DMS53 treated with DMSO at 0.1 percent for 48 hours (cell line): ENCODE data around the gene NRGN.

Source experiments
- DNase-seq: peaks from one replicate; lab custom pipeline; 2025; ENCODE audit not compliant: unreplicated experiment; lab: John Stamatoyannopoulos, UW

Gene NRGN

DNA sequence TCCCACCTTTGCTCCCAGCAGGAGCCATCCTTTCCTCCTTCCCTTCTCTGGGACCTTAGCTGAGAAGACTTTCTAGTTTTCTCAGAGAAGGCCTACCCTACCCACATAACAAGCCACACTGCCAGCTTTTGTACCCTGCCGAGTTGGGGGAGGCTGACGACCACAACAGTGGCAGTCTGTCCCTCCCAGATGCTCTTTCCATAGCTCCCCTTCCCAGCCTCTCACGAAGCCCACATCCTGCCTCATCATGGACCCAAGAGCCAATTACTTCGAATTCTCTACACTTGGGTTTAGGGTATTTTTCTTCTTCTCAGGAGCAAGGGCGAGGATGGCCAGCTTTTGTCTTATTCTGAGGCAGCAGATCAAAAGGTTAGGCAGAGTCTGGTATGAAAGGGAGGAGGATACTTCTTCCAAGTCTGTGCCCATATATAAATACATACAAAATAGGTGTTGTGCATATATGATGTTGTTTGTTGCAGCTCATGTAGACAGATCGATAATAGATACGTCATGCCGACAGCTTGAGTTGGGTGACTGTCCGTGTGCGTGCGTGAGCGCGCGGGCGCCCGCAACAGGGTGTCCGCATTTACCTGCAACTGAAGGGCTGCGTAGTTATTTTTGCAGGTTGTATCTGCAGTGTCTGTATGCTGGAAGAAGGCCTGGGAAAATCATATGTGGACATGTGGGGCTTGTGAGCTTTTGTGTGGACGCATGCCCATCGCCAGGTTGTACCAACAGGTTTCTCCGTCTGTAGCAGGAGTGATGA is 846 bp upstream of the NRGN start:
- no peak for DNase-seq

DNA sequence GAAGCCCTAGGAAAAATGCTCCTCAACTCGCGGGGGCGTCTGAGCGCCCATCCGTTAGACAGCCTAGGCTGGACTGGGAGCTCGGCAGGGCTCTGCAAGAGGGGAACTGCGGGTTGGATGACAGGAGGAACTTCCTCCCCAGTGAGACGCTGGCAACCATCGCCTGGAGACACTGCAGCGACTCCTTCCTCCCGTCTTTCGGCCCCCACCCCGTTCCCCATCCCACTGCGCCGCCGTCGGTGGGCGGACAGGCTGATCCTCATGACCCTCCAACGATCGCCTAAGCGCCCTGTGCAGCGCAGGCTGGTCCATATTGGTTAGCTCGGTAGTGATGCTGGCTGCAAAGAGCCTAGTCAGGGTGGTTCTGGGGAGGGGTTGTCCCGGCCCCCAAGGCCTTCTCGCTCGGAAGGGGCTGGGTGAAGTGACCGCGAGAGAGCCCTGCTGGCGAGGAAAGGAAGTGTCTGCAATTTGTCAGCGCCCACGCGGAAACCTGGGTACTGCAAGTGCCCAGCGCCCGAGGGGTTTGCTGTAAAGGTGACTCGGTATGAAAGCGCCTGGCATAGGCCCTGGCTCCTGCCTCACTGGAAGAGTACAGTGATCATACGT is 638 bp downstream of the NRGN start:
- DNase-seq = no peak

DNA sequence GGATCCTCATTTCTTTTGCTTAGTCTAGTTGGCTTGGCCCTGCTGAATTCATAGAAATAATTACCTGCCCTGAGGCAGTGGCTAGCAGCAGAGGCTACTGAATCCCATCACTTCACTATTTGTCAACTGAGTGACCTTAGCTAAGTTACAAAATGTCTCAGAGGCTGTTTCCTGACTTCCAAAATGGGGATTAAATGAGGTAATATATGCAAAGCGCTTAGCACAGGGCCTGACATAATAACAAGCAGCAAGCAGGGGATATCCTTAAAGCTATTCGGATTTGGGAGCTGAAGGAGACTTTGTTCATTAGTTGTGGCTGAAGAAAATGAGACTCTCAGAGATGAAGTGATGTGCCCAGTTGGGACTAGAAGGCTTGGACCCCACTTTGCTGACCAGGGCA is 2.8 kb downstream of the NRGN start:
- no peak for DNase-seq

DNA sequence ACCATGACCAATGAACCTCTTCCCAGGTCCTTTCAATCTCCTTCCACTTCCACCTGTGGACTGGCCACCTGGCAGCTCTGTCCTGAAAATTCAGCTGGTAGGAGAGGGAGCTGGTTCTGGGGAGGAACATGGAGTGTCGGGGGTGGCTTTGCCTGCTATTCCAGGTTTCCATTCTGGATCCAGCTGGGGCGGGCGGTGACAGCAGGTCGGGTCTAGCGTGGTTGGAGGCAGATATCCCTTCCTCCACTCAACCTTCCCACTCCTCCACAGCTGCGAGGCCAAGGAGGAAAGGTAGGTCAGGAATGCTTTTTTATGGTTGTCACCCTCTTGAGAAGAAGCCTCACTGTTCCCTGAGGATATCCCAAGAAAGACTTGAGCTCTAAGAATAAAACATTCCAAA is 3.3 kb downstream of the NRGN start:
- DNase-seq = no peak

DNA sequence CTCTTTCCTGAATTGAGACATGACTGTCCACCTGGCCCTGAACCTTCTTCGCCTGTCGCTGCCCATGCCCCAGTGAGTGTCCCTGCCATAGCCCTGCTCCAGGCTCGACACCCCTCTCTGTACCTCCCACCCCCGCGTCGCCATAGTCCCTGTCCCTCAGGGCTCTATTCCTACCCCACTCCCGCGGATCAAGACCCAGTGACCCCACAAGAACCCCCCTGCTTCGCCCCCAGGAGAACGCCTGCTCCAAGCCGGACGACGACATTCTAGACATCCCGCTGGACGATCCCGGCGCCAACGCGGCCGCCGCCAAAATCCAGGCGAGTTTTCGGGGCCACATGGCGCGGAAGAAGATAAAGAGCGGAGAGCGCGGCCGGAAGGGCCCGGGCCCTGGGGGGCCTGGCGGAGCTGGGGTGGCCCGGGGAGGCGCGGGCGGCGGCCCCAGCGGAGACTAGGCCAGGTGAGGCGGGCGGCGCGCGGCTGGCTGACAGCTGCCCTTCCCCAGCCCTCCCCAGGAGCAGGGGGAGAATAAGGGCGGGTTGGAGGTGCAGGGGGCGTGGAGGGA is 5.6 kb downstream of the NRGN start:
- DNase-seq = no peak

DNA sequence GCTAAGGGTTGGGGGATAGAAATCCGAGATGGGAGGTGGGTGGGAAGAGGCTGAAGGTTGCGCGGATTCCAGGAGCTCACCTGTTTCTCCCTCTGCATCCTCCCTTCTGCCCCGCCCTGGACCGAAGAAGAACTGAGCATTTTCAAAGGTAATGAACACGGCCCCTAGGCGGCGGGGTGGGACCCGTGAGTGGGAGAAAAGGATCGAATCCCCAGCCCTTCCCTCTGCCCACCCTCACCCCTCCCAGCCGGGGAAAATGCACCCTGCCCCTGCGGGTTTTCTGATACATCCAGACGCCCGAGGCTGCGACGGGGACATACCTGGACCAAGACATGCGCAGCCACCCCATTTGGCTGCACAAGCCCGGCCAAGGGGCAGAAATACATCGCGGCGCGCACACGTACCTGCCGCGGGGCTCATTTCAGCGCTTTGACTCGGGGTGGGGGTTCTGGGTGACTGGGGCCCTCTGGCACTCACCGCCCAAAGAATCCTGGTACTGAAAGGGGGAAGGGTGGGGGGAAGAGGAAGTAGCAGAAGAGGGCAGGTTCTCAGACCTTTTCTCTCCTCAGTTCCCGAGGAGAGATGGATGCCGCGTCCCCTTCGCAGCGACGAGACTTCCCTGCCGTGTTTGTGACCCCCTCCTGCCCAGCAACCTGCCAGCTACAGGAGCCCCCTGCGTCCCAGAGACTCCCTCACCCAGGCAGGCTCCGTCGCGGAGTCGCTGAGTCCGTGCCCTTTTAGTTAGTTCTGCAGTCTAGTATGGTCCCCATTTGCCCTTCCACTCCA is 6.3 kb downstream of the NRGN start:
- DNase-seq = no peak

DNA sequence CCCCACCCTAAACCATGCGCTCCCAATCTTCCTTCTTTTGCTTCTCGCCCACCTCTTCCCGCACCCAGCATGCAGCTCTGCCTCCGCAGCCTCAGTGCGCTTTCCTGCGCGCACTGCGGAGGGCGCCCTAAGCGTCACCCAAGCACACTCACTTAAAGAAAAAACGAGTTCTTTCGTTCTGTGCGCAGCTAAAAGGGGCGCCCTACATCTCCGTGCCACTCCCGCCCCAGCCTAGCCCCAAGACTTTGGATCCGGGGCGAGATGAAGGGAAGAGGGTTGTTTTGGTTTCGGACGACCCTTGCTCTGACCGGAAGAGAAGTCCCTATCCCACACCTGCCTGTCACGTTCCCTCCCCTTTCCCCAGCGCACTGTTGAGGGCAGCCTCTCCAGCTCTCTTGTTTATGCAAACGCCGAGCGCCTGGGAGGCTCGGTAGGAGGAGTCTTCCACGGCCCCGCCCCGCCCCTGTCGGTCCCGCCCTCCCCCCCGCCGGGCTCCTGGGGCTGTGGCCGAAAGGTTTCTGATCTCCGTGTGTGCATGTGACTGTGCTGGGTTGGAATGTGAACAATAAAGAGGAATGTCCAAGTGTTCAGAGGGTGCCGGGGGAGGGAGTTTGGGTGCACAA is 7.0 kb downstream of the NRGN start:
- peak; percentile 88 for DNase-seq

DNA sequence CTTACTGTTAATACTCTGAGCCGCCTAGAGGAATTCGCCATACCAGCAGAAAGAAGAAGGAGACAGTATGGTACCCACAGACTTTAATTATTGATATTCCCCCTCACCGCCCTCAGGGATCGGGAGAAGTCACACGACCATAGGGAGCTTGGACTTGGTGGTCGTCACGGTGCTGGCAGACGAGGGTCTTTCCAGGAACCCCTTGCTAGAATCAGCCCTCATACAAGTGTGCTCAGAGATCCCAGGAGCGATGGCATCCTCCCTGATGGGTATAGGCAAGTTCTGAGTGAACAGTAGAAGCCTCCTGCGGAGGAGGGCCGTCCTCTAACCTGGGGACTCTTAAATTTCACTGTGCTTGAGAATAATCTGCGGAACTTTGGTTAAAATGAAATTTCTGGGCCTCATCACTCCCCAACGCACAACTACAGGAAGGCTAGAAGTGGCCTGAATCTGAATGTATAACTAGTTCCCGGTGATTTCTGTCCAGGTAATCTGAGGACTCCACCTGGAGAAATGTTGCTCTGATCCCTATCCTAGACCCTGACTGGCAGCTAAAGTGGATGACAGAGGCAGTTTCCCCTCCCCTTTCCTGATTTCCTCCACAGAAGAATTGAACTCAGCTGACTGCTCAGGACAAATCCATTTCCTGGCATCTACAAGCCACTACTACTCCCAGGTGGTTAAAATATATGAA is 7.8 kb downstream of the NRGN start:
- DNase-seq = no peak

DNA sequence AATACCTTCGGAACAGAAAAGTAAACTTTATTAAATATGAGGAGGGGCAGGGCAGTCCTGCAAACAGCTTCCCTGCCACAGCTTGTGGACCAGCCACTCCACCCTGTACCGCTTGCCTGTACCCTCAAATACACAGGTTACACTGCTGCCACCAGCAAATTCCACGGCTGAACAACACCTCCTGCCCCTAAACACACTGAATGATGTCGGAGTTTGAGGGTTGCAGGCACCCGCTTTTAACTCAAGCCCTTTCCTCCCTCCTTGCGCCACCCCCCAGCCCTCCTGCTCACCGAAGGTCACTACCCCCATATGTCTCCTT is 8.3 kb downstream of the NRGN start:
- DNase-seq = no peak

DNA sequence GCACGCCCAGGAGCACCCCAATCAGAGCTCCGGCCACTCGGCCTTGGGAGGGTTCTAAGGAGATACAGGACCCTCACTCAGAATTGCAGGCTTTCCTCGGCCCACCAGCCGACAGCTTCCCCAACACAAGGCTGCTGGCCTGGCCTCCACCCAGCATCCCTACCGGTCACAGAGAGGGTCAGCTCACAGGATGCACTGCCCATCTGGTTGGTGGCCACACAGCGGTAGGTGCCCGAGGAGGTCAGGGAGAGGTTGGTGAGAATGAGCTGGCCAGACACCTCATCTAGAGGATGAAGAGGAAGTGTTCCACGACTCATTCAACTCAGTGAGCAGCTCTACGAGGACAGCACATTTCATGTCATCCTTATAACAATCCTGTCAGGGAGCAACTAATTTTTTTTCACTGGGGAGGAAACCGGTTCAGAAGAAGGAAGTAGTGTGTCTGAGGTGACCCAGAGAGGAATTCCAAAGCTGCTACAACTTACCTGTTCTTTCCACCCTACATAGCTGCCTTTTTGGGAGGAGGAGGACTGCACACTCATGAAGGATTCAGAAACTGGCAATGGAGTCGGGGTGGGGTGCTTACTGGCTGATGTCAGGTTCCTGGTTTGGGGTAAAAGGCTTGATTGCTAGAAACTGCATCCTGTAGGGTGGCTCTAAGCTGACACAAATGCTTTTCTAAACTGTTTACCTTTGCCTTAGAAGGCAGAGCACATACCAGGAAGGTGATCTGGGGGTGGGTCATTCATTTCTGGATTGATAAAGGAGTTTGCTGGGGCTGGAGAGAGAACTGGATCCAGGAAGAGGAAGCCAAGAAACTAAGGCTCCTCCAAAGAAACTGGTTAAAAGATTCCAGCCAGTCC is 9.0 kb downstream of the NRGN start:
- DNase-seq = no peak

DNA sequence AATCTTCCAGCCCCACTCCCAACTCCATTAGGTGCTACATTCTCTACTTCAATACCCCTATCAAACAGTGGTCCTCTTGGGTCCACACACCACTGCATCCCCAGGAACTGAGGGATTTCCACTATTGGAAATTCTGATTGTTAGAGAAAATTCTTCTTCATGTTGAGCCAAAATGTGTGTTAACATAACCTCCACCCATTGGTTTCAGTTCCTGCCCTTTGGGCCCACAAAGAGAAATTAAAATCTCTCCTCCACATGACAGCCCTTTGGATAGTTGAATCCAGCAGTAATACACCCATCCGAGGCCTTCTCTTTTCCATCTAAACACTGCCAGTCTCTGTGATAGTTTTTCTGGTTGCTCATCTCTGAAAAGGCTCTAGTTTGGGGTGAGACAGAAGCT is 10.2 kb downstream of the NRGN start:
- DNase-seq = no peak

DNA sequence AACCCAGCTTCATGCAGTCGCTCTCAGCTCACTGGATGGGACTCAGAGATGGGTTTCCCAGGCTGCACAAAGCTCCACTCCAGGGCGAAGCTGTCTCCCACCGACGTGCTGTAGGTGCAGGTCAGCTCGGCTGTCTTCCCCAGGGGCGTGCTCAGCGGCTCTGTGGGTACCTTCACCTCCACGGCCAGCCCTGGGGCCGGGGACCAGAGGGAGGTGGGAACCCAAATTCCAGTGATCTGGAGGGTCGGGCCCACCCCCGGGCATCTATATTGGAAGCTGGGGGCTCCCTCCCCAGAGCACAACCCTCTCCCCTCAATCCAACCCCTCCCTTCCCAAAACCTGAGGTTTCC is 11.6 kb downstream of the NRGN start:
- no peak for DNase-seq

DNA sequence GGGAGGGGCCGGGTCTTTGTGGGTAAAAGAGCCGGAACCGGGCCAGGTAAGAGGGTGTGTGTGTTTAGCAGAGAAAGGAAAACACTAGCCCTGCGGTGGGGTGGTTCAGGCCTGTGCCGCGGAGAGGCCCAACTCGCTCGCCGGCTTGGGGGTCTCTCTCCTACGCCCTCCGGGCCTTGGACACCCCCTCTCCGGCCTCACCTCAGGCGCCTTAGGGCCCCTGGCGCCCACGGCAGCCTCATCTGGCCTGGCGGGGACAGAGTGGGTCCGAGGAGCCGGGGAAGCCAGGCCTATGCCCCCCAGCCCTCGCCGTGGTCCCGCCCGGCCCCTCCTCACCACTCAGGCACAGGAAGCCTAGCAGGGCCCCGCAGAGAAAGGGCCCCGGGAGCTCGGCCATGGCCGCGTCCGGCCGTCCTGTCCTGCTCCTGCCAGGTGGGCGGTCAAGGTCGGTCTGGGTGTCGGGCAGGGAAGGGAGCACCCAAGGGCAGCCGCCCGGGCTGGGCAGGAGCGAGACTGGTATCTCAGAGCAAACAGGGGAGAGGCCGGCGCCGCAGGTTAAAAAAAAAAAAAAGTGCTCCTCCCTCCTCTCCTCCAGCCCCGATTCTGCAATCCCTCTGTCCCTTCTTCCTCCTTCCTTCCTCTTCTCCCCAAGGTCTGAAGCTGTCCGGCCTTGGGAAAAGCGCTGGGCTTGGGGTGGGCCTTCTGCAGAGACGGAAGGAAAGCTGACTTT is 12.2 kb downstream of the NRGN start, which contains the start of gene VSIG2:
VSIG2 (minus strand) TSS at position 515 of the 730 bp plus-strand sequence; CDS start at position 397, 118 bp downstream.
- DNase-seq = no peak

DNA sequence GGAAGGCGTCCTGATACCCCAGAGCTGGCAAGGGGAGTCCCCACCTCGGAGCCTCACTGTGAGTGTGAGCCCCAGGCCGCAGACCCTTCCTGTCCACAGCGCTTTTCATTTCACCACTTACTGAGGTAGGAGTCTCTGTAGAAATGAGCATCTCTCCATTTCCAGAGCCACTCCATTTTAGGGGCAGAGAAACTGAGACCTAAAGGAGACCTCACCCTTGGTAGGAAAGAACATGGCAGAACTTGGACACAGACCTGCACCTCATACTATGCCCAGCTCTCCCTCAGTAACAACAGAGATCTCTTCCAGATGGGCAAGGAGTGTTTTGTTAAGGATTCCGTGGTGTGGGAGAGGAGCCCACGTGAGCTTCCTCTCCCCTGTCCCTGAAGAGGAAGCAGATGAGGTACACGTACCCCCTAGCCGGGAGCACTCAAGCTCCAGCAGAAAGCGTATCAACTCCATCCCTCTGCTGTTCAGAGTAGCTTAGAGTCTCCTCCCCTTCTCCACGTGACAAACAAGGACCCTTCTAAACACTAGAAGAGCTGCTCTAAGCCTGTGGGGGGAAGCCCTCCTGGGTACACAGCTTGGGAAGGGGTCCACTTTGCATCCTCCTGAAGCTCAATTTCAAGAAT is 12.8 kb downstream of the NRGN start:
- DNase-seq = no peak

DNA sequence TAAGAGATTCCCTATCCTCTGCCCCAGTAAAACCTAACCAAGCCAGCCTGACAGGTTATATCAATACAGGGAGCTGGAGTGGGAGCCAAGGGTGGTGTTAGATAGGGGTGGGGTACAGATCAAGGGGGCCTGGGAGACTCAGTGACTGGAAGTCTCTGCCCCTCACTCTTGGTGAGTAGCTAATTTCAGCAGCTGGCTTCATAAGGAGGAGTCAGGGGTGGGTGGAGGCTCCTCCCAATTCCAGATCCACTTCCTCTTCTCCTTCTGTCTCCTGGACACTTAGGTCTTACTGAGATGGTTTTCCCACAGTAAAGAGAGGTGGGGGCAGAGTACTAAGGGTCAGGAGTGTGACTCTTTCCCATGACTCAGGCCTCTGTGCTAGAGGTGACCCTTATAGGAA is 13.5 kb downstream of the NRGN start:
- DNase-seq = no peak

DNA sequence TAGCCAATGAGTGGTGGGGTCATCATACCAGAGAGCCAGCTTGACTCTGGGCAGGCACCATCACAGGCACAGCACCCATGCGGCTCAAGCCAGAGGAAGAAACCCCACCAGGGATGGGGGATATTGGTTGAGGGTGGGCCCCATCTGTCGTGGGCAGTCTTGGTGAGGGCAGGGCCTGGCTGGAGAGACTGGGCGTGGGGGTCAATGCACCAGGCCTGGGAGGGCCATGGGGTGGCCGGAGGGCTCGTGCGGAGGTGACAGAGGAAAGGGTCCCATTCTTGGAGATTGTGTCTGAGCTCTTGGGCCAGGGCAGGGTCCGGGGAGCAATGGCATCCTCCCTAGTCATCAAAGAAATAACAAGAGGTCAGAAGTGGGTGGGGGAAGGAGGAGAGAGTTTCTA is 13.9 kb downstream of the NRGN start:
- DNase-seq = no peak

DNA sequence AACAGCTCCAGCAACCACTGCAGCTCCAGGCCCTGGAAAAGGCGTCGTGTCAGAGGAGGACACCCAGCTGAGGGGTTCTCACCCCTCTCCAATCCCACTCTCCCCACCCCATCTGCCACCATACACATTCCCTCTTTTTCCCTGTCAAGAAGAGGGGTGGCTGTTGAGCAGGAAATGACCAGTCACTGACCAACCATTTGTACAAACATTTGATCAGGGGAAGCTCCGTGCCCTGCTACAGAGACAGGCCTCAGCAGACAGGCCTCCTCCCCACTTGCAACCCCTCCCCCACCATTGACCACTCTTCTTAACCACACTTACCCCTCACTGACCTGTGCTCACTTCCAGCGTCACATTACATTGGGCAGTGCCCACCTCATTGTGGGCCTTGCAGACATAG is 14.6 kb downstream of the NRGN start:
- no peak for DNase-seq

DNA sequence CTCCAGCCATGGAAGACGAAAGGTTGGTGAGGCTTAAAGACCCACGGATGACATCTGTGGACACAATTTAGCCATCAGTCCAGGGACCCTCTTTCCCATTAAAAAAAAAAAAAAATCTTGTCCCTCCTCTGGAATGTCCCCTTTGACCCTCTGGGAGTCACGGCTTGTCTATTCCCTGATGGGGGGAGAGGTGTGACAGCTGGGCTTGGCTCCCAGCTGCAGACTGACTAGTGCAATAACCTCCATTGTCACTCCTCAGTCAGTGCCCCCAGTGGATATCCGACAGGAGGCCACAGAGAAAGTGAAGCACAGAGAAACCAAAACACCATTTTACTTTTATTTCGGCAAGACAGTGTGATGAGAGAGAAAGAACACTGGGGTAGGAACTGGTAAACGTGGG is 15.0 kb downstream of the NRGN start:
- no peak for DNase-seq
